HFF-Myc (cell line): ENCODE data around the gene FAM222B.

Experiments
- DNase-seq: peaks from one replicate; pipeline ENCODE4 v3.0.0-alpha.2; 2011; ENCODE audit warnings: low read depth; ENCODE audit errors: extremely low read depth
- H3K4me3 ChIP-seq: replicated peaks from 2 replicates; pipeline ENCODE4 v1.5.1; 2011; ENCODE audit warnings: low read depth, mild to moderate bottlenecking, control low read depth, low read length
- TF ChIP-seq, protein P1 (sequence below): IDR thresholded peaks from 2 replicates; pipeline ENCODE4 v1.5.1; 2012; ENCODE audit warnings: mild to moderate bottlenecking, low read depth, low read length, control low read depth; ENCODE audit errors: missing control alignments

Gene FAM222B

DNA sequence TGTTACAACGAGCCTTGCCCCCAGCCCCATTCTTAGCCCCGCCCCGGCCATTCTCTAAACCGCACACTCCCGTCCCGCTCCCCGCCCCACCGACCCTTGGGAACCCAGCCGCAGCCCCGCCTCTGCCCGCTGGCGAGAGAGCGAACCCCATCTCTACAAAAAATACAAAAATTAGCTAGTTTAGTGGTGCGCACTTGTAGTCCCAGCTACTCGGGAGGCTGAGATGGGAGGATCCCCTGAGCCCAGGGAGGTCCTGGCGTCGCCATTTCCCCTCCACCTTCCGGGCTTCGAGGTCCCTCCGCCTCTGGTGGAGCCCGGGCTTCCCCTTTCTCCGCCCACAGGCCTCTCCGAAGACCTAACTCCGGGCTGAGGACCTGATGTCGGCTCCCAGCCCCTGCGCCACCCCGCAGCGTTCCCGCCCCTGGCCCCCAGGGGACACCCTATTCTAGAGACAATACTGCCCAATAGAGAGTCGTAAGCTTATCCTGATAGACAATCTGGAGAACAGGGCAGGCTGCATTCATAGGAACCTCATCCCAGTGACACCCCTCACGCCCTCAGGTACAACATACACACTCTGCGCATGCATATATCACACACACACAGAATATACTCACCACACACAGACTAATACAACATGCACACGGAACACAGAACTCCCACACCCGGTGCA, 130.4 kb downstream of the FAM222B start:
- H3K4me3 ChIP-seq: peak overlapping the region; percentile 44
- DNase-seq: no peak
- TF ChIP-seq, protein P1, sequence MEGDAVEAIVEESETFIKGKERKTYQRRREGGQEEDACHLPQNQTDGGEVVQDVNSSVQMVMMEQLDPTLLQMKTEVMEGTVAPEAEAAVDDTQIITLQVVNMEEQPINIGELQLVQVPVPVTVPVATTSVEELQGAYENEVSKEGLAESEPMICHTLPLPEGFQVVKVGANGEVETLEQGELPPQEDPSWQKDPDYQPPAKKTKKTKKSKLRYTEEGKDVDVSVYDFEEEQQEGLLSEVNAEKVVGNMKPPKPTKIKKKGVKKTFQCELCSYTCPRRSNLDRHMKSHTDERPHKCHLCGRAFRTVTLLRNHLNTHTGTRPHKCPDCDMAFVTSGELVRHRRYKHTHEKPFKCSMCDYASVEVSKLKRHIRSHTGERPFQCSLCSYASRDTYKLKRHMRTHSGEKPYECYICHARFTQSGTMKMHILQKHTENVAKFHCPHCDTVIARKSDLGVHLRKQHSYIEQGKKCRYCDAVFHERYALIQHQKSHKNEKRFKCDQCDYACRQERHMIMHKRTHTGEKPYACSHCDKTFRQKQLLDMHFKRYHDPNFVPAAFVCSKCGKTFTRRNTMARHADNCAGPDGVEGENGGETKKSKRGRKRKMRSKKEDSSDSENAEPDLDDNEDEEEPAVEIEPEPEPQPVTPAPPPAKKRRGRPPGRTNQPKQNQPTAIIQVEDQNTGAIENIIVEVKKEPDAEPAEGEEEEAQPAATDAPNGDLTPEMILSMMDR: no peak

DNA sequence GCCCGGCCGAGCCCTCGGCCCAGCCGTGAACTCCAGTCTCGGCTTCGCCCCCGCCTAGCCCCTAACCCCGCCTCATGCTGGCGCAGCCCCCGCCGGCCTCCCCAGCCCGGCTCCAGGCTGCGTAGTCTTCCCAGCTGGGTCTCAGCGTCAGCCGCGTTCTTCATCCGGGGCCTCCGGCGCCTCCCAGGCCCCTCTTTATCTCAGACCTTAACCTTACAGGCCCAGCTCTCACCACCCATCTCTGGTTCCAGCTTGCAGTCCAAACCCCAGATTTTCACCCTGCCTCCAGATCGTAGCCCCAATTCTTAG, 130.9 kb downstream of the FAM222B start, which contains the start of gene PROCA1:
PROCA1 (minus strand) TSS at position 166 of the 309 bp plus-strand sequence. CDS start 228 bp downstream, outside the sequence.
- TF ChIP-seq, protein P1: no peak
- H3K4me3 ChIP-seq: peak within 1 kb of the TSS; percentile 44
- DNase-seq: no peak

DNA sequence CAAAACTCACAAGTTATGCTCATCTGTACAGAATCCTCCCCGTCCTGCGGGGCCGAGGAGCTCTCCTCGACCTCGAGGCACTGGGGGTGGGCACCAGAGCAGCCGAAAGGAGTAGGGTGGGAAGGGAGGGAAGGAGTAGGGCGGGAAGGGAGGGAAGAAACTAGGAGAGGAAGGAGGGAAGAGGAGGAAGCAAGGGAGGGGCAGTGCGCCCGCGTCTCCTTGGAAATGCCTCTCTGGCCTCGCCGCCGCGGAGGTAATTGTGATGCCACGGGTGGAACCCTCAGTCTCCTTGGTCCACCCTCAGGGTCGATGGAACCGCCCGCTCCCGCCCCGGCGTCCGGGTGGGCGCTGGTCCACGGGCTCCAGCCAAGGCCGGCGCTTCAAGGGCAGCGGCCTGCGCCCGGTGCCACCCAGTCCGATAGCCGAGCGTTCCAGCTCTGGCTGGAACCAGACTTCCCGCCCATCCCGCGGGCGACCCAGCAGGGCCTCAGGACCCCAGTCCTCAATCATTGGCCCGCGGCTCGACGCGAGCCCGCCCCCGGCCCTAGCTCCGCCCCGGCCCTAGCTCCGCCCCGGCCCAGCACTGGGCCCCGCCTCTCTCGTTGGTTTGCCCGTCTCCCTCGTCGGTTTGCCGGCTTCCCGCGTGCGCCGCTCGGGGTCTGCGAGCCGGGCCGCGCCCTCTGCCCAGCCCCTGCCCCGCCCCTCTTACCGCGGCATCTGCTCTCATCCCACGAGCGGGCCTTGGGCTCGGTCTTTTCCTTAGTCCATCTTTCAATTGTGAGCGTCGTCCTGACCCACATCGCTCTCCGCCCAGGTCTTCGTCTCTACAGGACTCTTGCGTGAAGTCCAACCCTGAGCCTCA, 131.5 kb downstream of the FAM222B start:
- peak overlapping the region; percentile 44 for H3K4me3 ChIP-seq
- DNase-seq: no peak

DNA sequence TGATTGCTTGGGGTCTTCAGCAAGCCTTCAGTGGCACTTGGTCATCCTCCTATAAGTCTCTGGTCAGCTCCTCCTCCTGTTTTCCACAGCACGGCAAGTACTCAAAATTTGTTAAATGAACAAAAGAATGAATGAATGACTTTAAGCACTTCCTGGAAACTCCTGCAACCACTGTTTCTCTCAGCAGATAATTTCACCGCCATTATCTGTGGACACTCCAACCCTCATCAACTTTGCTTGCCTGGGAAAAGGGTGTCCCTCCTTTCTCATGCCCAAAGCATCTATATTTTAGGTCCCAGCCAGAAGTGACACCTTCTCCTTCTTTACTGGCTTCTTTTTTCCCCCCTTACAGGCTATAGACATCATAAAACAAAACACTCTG, 135.3 kb downstream of the FAM222B start:
- no peak overlapping the region for H3K4me3 ChIP-seq
- DNase-seq: no peak
- TF ChIP-seq, protein P1: no peak

More for the DNA sequence above, 131.5 kb downstream of the FAM222B start:
- TF ChIP-seq, protein P1: no peak

DNA sequence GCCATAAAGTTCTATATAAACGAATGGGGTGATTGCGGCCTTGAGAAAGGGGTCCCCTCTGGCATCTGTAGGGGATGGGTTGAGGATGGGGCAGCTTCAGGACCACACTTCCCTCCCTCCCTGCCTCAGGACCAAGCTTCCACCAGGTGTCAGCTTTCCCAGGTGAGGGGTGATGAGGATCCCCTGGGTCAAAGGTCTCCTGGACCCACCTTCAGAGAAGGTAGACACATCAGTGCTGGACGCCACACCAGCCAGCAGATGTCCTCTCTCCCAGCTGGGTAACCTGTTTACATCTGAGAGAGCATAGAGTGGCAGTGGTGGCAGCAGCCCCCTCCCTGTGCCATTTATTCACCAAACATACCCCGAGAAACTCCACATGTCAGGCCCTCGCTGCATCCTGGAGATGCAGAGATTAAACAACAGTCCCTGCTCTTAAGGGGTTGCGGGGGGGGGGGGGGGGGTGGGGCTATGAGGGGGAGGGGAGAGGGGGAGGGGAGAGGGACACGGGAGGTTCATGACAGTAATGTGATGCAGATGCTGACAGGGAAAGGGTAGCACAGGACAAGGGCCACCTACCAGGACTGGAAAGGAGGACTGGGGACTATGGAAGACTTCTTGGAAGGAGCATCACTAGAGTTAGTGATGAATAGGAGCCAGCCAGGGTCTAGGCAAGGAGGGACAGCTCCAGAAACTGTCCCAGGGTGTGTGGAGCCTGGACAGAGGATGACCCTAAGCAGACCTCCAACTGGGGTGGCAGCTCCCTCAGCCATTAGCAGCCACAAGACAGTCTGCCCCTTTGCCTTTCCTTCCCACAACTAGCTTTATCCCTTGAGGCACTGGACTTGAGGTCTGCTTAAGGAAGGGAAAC, 135.9 kb downstream of the FAM222B start:
- no peak for DNase-seq
- no peak overlapping the region for H3K4me3 ChIP-seq
- TF ChIP-seq, protein P1: no peak
